ENCODE data around the gene C1orf232. TPM values are rescaled to one million over a fixed set of nuclear protein-coding genes. Genes with fewer than 3 reads are reported as not detected.

Gene C1orf232
- polyA plus RNA-seq (2011; rRNA removed) (not detected in 2 replicates), polyA minus RNA-seq (2011; rRNA and poly(A)+ RNA removed) (not detected in 2 replicates)

GRCh38 chr1:26168410-26169197 is at the start of gene C1orf232:
Gene C1orf232 (minus strand): TSS chr1:26168963. CDS start chr1:26168499, 464 bp downstream.
- H3K27me3 ChIP-seq (ENCODE audit: control insufficient read depth, insufficient read depth, low read length) = peaks cover 9% of the 10 kb centered on the region
- ChIA-PET POLR2A (no interaction called here), CTCF (interaction anchor here (1.9 to 2.8 kb wide), 3 partner anchors 13 to 153 kb away, joined by 8 to 22 read pairs (median 10); partner anchors contain the start of gene CEP85)
- H3K9me3 ChIP-seq (ENCODE audit: control insufficient read depth, insufficient read depth, low read length) = no peaks in the 10 kb centered on the region; the same call in 1 of the 2 replicates
- no peak for DNase-seq (ENCODE audit: low read depth, low spot score)
- H3K27ac ChIP-seq (ENCODE audit: low read depth, low read length) = peak within 1 kb of the TSS; percentile 52
- no peak for TF ChIP-seq CTCF (IDR thresholded peaks at IDR 0.05; ENCODE audit: low read depth, low read length)
- H3K4me3 ChIP-seq (ENCODE audit: low read depth, low read length) = peak within 1 kb of the TSS; percentile 87

GRCh38 chr1:26215246-26215645 is 46.5 kb upstream of the C1orf232 start:
- no peak overlapping the region for H3K27ac ChIP-seq (ENCODE audit: low read depth, low read length)
- peaks cover 11% of the 10 kb centered on the region for H3K27me3 ChIP-seq (ENCODE audit: control insufficient read depth, insufficient read depth, low read length)
- DNase-seq (ENCODE audit: low read depth, low spot score) = no peak
- H3K9me3 ChIP-seq (ENCODE audit: control insufficient read depth, insufficient read depth, low read length) = no peaks in the 10 kb centered on the region; the same call in 1 of the 2 replicates
- H3K4me3 ChIP-seq (ENCODE audit: low read depth, low read length) = no peak overlapping the region
- ChIA-PET CTCF (no interaction called here), POLR2A (no interaction called here)
- no peak for TF ChIP-seq CTCF (IDR thresholded peaks at IDR 0.05; ENCODE audit: low read depth, low read length)

- peaks cover 16% of the 10 kb centered on the region for H3K27me3 ChIP-seq (ENCODE audit: control insufficient read depth, insufficient read depth, low read length)
- ChIA-PET CTCF (interaction anchor here (0.8 to 2.3 kb wide), 4 partner anchors 20 to 204 kb away, joined by 3 to 7 read pairs (median 5); partner anchors contain the start of gene CEP85), POLR2A (no interaction called here)
- no peak overlapping the region for H3K4me3 ChIP-seq (ENCODE audit: low read depth, low read length)
- no peaks in the 10 kb centered on the region for H3K9me3 ChIP-seq (ENCODE audit: control insufficient read depth, insufficient read depth, low read length)
- no peak for TF ChIP-seq CTCF (IDR thresholded peaks at IDR 0.05; ENCODE audit: low read depth, low read length)
- no peak overlapping the region for H3K27ac ChIP-seq (ENCODE audit: low read depth, low read length)
- no peak for DNase-seq (ENCODE audit: low read depth, low spot score)
Measured at GRCh38 chr1:26213335-26213905, 44.7 kb upstream of the C1orf232 start.

GRCh38 chr1:26212726-26213125 is 44.0 kb upstream of the C1orf232 start:
- Histone ChIP-seq H3K27ac (ENCODE audit: low read depth, low read length) (no peak overlapping the region), H3K27me3 (ENCODE audit: control insufficient read depth, insufficient read depth, low read length) (peaks cover 18% of the 10 kb centered on the region), H3K4me3 (ENCODE audit: low read depth, low read length) (no peak overlapping the region), H3K9me3 (ENCODE audit: control insufficient read depth, insufficient read depth, low read length) (no peaks in the 10 kb centered on the region)
- no peak for TF ChIP-seq CTCF (IDR thresholded peaks at IDR 0.05; ENCODE audit: low read depth, low read length)
- no peak for DNase-seq (ENCODE audit: low read depth, low spot score)
- ChIA-PET CTCF (interaction anchor here (0.8 to 2.3 kb wide), 4 partner anchors 21 to 204 kb away, joined by 3 to 7 read pairs (median 4); partner anchors contain the start of gene CEP85), POLR2A (no interaction called here)

All from AG04450 (cell line).